MM.1S (cell line): Measurements from ENCODE around the gene PRPF6.

Experiments
- DNase-seq: peaks from one replicate; pipeline ENCODE4 v3.0.0-alpha.2; 2015
- H2AFZ ChIP-seq: fragments of 300-600 bp; sonication (generic); 2 replicates; pipeline ENCODE4 v1.6.0; 2016; ENCODE audit warnings: antibody characterized with exemption, low read length
- H3F3A ChIP-seq: fragments of 300-600 bp; sonication (generic); 2 replicates; pipeline ENCODE4 v1.6.1; 2016; ENCODE audit warnings: mild to moderate bottlenecking, antibody characterized with exemption, low read length, moderate library complexity, mixed read lengths; ENCODE audit not compliant: insufficient read depth
- H3K27ac ChIP-seq: fragments of 300-600 bp; sonication (generic); 2 replicates; pipeline ENCODE4 v1.5.1; 2016; ENCODE audit warnings: mild to moderate bottlenecking, low read length
- H3K27me3 ChIP-seq: fragments of 300-600 bp; sonication (generic); replicated peaks from 2 replicates; pipeline ENCODE4 v1.6.0; 2016; ENCODE audit warnings: low read length; ENCODE audit not compliant: insufficient read depth
- H3K36me3 ChIP-seq: fragments of 300-600 bp; sonication (generic); replicated peaks from 2 replicates; pipeline ENCODE4 v1.6.1; 2016; ENCODE audit warnings: mild to moderate bottlenecking, low read length, mixed read lengths; ENCODE audit not compliant: insufficient read depth
- H3K4me1 ChIP-seq: fragments of 300-600 bp; sonication (generic); 2 replicates; pipeline ENCODE4 v1.6.1; 2016; ENCODE audit warnings: low read length, mixed read lengths
- H3K4me2 ChIP-seq: fragments of 300-600 bp; sonication (generic); 2 replicates; pipeline ENCODE4 v1.6.0; 2016; ENCODE audit warnings: low read depth, low read length
- H3K4me3 ChIP-seq: fragments of 300-600 bp; sonication (generic); 2 replicates; pipeline ENCODE4 v1.5.1; 2016; ENCODE audit warnings: low read length, mixed read lengths
- H3K79me2 ChIP-seq: fragments of 300-600 bp; sonication (generic); 2 replicates; pipeline ENCODE4 v1.6.1; 2016; ENCODE audit warnings: mixed run types, low read length, mixed read lengths
- H3K9ac ChIP-seq: fragments of 300-600 bp; sonication (generic); 2 replicates; pipeline ENCODE4 v1.6.1; 2016; ENCODE audit warnings: low read length, mixed read lengths
- H3K9me2 ChIP-seq: fragments of 300-600 bp; sonication (generic); replicated peaks from 2 replicates; pipeline ENCODE4 v1.6.1; 2016; ENCODE audit warnings: mild to moderate bottlenecking, low read length, mixed read lengths; ENCODE audit not compliant: insufficient read depth
- H3K9me3 ChIP-seq: fragments of 300-600 bp; sonication (generic); replicated peaks from 2 replicates; pipeline ENCODE4 v1.6.1; 2016; ENCODE audit warnings: mild to moderate bottlenecking, low read length, mixed read lengths; ENCODE audit not compliant: insufficient read depth
- H4K20me1 ChIP-seq: fragments of 300-600 bp; sonication (generic); 2 replicates; pipeline ENCODE4 v1.6.1; 2016; ENCODE audit warnings: mild to moderate bottlenecking, low read length, moderate library complexity, mixed read lengths; ENCODE audit not compliant: insufficient read depth
- CTCF ChIP-seq: fragments of 300-600 bp; sonication (generic); IDR thresholded peaks from 2 replicates; pipeline ENCODE4 v1.5.1; 2016; ENCODE audit warnings: antibody characterized with exemption, low read length, mixed read lengths
- EZH2 ChIP-seq: fragments of 300-600 bp; sonication (generic); optimal IDR thresholded peaks from 2 replicates; pipeline ENCODE3; 2017; ENCODE audit warnings: low read depth, mild to moderate bottlenecking, antibody characterized with exemption, low read length, mixed read lengths
- EZH2phosphoT487 ChIP-seq: fragments of 300-600 bp; sonication (generic); IDR thresholded peaks from 2 replicates; pipeline ENCODE4 v1.6.1; 2018; ENCODE audit warnings: antibody characterized with exemption, low read length

PRPF6 gene

GRCh38 chr20:63940472-63941266 lies 40.3 kb upstream of the PRPF6 start:
- DNase-seq: no peak
- Histone ChIP-seq H3K4me1 (no peaks in the 10 kb centered on the region), H3K79me2 (peaks cover 16% of the 10 kb centered on the region), H3K9ac (no peak overlapping the region), H3K36me3 (no peaks in the 10 kb centered on the region; the same call in 1 of the 2 replicates), H4K20me1 (no peaks in the 10 kb centered on the region), H3K4me2 (no peak overlapping the region), H3K27me3 (no peaks in the 10 kb centered on the region), H3K9me2 (no peaks in the 10 kb centered on the region), H3F3A (no peaks in the 10 kb centered on the region), H3K4me3 (no peak overlapping the region), H3K9me3 (no peaks in the 10 kb centered on the region), H3K27ac (no peak overlapping the region), H2AFZ (no peak overlapping the region)
- TF ChIP-seq CTCF (no peak), EZH2phosphoT487 (no peak), EZH2 (no peak)

GRCh38 chr20:63941282-63942081 lies 39.5 kb upstream of the PRPF6 start:
- Histone ChIP-seq H3K4me3 (no peak overlapping the region), H3K4me2 (no peak overlapping the region)
- no peak for DNase-seq

GRCh38 chr20:63942250-63942951 lies 38.5 kb upstream of the PRPF6 start:
- Histone ChIP-seq H3K9me3 (no peaks in the 10 kb centered on the region), H3K36me3 (no peaks in the 10 kb centered on the region; the same call in 1 of the 2 replicates), H4K20me1 (peaks cover under 1% of the 10 kb centered on the region; the same call in 1 of the 2 replicates), H2AFZ (no peak overlapping the region), H3K4me1 (no peaks in the 10 kb centered on the region), H3K9ac (no peak overlapping the region), H3F3A (no peaks in the 10 kb centered on the region), H3K9me2 (no peaks in the 10 kb centered on the region), H3K27ac (no peak overlapping the region), H3K79me2 (peaks cover 34% of the 10 kb centered on the region), H3K27me3 (no peaks in the 10 kb centered on the region), H3K4me3 (no peak overlapping the region), H3K4me2 (no peak overlapping the region)
- no peak for DNase-seq
- TF ChIP-seq EZH2phosphoT487: no peak
- TF ChIP-seq EZH2: no peak
- no peak for TF ChIP-seq CTCF

More at GRCh38 chr20:63941282-63942081, 39.5 kb upstream of the PRPF6 start:
- Histone ChIP-seq H3K9ac (no peak overlapping the region), H4K20me1 (no peaks in the 10 kb centered on the region), H2AFZ (no peak overlapping the region), H3F3A (no peaks in the 10 kb centered on the region), H3K27me3 (no peaks in the 10 kb centered on the region), H3K27ac (no peak overlapping the region), H3K9me3 (no peaks in the 10 kb centered on the region), H3K4me1 (no peaks in the 10 kb centered on the region), H3K9me2 (no peaks in the 10 kb centered on the region), H3K79me2 (peaks cover 24% of the 10 kb centered on the region), H3K36me3 (no peaks in the 10 kb centered on the region; the same call in 1 of the 2 replicates)
- TF ChIP-seq EZH2phosphoT487 (no peak), EZH2 (no peak), CTCF (no peak)
